Aorta (tissue), 5 donors: Measurements from ENCODE around the gene ANKRD33B. TPM values are rescaled to one million over a fixed set of nuclear protein-coding genes. Genes with fewer than 3 reads are reported as not detected.

Experiments
- ATAC-seq: fragments of 200-7000 bp; cut with Tn5 transposase; one replicate; pipeline ENCODE4 v1.9.1; 2022; ENCODE audit warnings: moderate library complexity; ENCODE audit not compliant: low FRiP score
- DNase-seq, 2 donors: peaks; one replicate each; pipeline ENCODE4 v3.0.0-alpha.2; 2020
- H3K27ac ChIP-seq, 2 donors: one replicate each; pipeline ENCODE4 v1.5.1; 2013; ENCODE audit warnings: low read length in 2 of 2, mild to moderate bottlenecking in 2 of 2, moderate library complexity in 2 of 2, control low read depth in 1 of 2, inconsistent platforms in 1 of 2, low read depth in 1 of 2
- H3K27me3 ChIP-seq, 2 donors: one replicate each; pipeline ENCODE4 v1.6.1; 2013; ENCODE audit warnings: control low read depth in 1 of 2, low read length in 1 of 2, mild to moderate bottlenecking in 1 of 2, moderate library complexity in 1 of 2; ENCODE audit not compliant: insufficient read depth in 2 of 2, control insufficient read depth in 1 of 2
- H3K36me3 ChIP-seq, 2 donors: one replicate each; pipeline ENCODE4 v1.6.1; 2013; ENCODE audit warnings: control low read depth in 1 of 2, low read length in 1 of 2, mild to moderate bottlenecking in 1 of 2; ENCODE audit not compliant: insufficient read depth in 2 of 2, control insufficient read depth in 1 of 2
- H3K4me1 ChIP-seq, 2 donors: one replicate each; pipeline ENCODE4 v1.6.1; 2013; ENCODE audit warnings: low read length in 2 of 2, control low read depth in 1 of 2, mild to moderate bottlenecking in 1 of 2, moderate library complexity in 1 of 2; ENCODE audit not compliant: insufficient read depth in 2 of 2, control insufficient read depth in 1 of 2
- H3K4me3 ChIP-seq, 2 donors: one replicate each; pipeline ENCODE4 v1.5.1; 2013; ENCODE audit warnings: low read length in 2 of 2, control low read depth in 1 of 2, mild to moderate bottlenecking in 1 of 2
- H3K9me3 ChIP-seq: one replicate; pipeline ENCODE4 v1.6.1; 2013; ENCODE audit warnings: mild to moderate bottlenecking, low read length; ENCODE audit not compliant: control insufficient read depth
- WGBS, 2 donors: extraction: QIAGEN DNeasy Blood & Tissue Kit; methylation state at CpG; one replicate each; pipeline ENCODE4 v1.1.7; 2013; 5-methylcytosine and 5-hydroxymethylcytosine counted together
- intact Hi-C, 2 donors: fragments of 100-400 bp; cut with DNase I; formaldehyde crosslinking; loops; one replicate each; pipeline versions ENCODE4 v1.14.2 to v1.15.0; 2022
- polyA plus RNA-seq, 2 donors: library from polyadenylated mRNA; stranded (reverse); fragments of 200-250 nt; gene quantifications; one replicate each; pipeline ENCODE4 v1.2.3, GENCODE V29; 2013
- total RNA-seq, 2 donors: library from RNA; stranded (reverse); fragmentation: NEBNext Ultra II Directional; extraction: Animal tissue kit (Norgen Biotek cat#: 25700); gene quantifications; one replicate each; pipeline ENCODE4 v1.2.1, GENCODE V29; 2021
- donor health status: healthy with polysubstance abuse.
- donor health status: Bipolar disorder and iron deficiency.
- donor health status: DM: no; HTN: no; CAD: no.
- donor health status: DM: no; HTN: no; CAD: no.
- donor health status: DM: yes; HTN: yes; CAD: no.

The ANKRD33B gene
- total and polyA plus RNA-seq, 4 donors: 0.75 to 4.9 (median 3.3) TPM

- no peak overlapping the region for H3K27ac ChIP-seq
- no peaks in the 10 kb centered on the region for H3K4me1 ChIP-seq
- ATAC-seq: no peak
- H3K36me3 ChIP-seq: no peaks in the 10 kb centered on the region
- DNase-seq: no peak
- WGBS, 2 donors: 80 to 84% methylated on average over 5 of the region's 5 CpGs
- H3K27me3 ChIP-seq: no peaks in the 10 kb centered on the region
- intact Hi-C loops: loop anchor here in 1 of 2 donors (5.0 to 10.0 kb wide), 2 partner anchors 59 to 151 kb away; partner anchors contain the start of gene DAP
- no peak overlapping the region for H3K4me3 ChIP-seq
- H3K9me3 ChIP-seq: no peaks in the 10 kb centered on the region
Measured at GRCh38 chr5:10703676-10704075, 139.8 kb downstream of the ANKRD33B start.

DNA sequence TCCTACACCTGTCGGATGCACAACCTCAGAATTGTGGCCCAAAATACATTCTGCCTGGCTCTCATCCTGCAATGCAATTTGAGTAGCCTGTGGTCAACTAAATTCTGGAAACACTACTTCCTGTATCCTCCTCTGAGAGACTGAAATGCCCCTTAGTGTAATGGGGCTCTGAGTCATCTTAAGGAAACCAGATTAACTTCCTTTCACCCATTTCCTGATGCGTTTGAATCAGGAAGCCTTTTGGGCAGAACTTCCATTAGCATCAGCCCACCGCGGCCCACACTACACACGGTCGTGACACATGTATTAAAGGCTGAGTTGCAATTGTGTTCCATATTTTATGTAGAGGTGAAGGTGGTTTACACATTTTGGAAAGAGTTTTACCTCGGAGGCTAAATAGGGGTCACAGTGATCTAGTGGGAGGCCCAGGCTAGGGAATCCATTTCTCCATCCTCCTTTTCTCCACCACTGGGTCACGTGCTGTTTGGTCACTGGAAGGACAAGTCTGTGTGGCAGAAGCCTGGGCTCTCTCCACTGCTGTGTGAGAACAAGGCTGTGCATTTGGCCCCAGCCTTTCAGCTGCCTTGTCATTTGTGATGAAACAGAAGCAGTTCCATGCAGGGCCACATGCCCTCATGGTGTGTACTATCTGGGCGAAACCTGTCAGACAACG is 141.2 kb downstream of the ANKRD33B start:
- 82 to 83% methylated on average over 10 of the region's 10 CpGs for WGBS, 2 donors
- Histone ChIP-seq H3K4me3 (no peak overlapping the region), H3K4me1 (no peaks in the 10 kb centered on the region), H3K9me3 (no peaks in the 10 kb centered on the region), H3K36me3 (no peaks in the 10 kb centered on the region), H3K27me3 (no peaks in the 10 kb centered on the region), H3K27ac (no peak overlapping the region)
- intact Hi-C loops: loop anchor here in 1 of 2 donors (5.0 to 10.0 kb wide), 2 partner anchors 57 to 150 kb away; partner anchors contain the start of gene DAP
- DNase-seq: no peak
- no peak for ATAC-seq

GRCh38 chr5:10705747-10706146 is 141.9 kb downstream of the ANKRD33B start:
- DNase-seq (no peak), ATAC-seq (no peak)
- no peaks in the 10 kb centered on the region for H3K36me3 ChIP-seq
- no peak overlapping the region for H3K27ac ChIP-seq
- H3K9me3 ChIP-seq: no peaks in the 10 kb centered on the region
- H3K4me1 ChIP-seq: no peaks in the 10 kb centered on the region
- H3K27me3 ChIP-seq: no peaks in the 10 kb centered on the region
- intact Hi-C loops: loop anchor here in 1 of 2 donors (10.0 kb wide), 1 partner anchor 149 kb away; no protein-coding TSS in a partner anchor
- H3K4me3 ChIP-seq: no peak overlapping the region
- 93 to 96% methylated on average over 2 of the region's 2 CpGs for WGBS, 2 donors

GRCh38 chr5:10706326-10706725 is 142.5 kb downstream of the ANKRD33B start:
- Histone ChIP-seq H3K27me3 (no peaks in the 10 kb centered on the region), H3K4me3 (no peak overlapping the region), H3K4me1 (no peaks in the 10 kb centered on the region), H3K36me3 (no peaks in the 10 kb centered on the region), H3K9me3 (no peaks in the 10 kb centered on the region), H3K27ac (no peak overlapping the region)
- DNase-seq (no peak), ATAC-seq (no peak)
- intact Hi-C loops: loop anchor here in 1 of 2 donors (10.0 kb wide), 1 partner anchor 148 kb away; no protein-coding TSS in a partner anchor
- 92 to 93% methylated on average over 4 of the region's 4 CpGs for WGBS, 2 donors

Other genes starting within 250 kb of the ANKRD33B start
- gene MARCHF6, start 210.4 kb upstream of the ANKRD33B start, total RNA-seq: 100 to 1,000 TPM; 147 to 153 TPM
- gene MARCHF6, start 210.4 kb upstream of the ANKRD33B start, polyA plus RNA-seq: 10 to 100 TPM; 27.7 to 73.9 TPM
- gene ROPN1L, start 122.2 kb upstream of the ANKRD33B start, total RNA-seq: under 1 TPM in 1 of 2 donors, not detected in 1; 0.68 TPM
- gene ROPN1L, start 122.2 kb upstream of the ANKRD33B start, polyA plus RNA-seq: under 1 TPM in 1 of 2 donors, not detected in 1; 0.88 TPM
- gene DAP, start 197.2 kb downstream of the ANKRD33B start, total RNA-seq: 100 to 1,000 TPM; 117 to 122 TPM
- gene DAP, start 197.2 kb downstream of the ANKRD33B start, polyA plus RNA-seq: 100 to 1,000 TPM; 146 to 188 TPM